Measurements from ENCODE around the gene NINJ1. TPM values are rescaled to one million over a fixed set of nuclear protein-coding genes. Genes with fewer than 3 reads are reported as not detected.

The NINJ1 gene
- total and polyA plus RNA-seq, 2 of the 13 experiments (the other 11 are each of a cell fraction or from before 2014, with no cell fraction given): 81.2 to 92.1 TPM

DNA sequence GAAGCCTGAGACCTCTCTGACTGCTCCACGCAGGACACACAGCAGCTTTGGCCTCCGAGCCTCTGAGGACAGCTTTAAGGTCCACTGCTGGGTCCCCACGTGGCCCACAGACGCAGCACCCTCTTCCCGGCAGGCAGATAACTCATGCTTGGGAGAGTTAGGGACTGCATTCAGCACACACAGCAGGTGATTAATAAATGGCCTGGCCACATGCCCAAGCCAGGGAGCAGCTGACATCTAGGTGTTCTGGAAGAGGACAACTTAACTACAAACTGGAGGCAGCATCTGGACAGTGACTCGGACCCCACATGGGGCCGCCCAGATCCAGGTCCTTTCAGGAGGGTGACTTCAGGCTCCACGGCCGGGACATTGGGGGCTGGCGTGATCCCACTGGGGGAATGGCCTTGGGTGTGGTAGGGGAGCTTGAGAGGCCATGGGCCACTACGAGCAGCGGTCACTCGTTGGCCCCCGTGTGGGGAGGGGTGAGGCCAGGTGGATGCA is 11.3 kb downstream of the NINJ1 start:
- H3K4me2 ChIP-seq (ENCODE audit: low read depth, low read length): no peak overlapping the region
- intact Hi-C loops (cut with micrococcal nuclease; ENCODE audit: unreplicated experiment) (no loop called here), in situ Hi-C loops (cut with HindIII; ENCODE audit: extremely low pct_ligation_motif_present, low pct_unique_long_range_greater_than_20kb) (no loop called here)
- no peak overlapping the region for H3K9ac ChIP-seq (ENCODE audit: insufficient read depth, low read depth, low read length)
- ATAC-seq (no peak), FAIRE-seq (no peak), DNase-seq (ENCODE audit: low spot score) (no peak)
- CTCF ChIA-PET (ENCODE audit: low intra/inter-chr PET ratio, low total read pairs): no interaction called here
- no TSS peak for BruUV-seq (replicated peaks)
- H4K20me1 ChIP-seq (ENCODE audit: insufficient read depth, low read length): no peaks in the 10 kb centered on the region
- no peak overlapping the region for H2AFZ ChIP-seq (ENCODE audit: low read length)
- no peaks in the 10 kb centered on the region for H3K27me3 ChIP-seq (ENCODE audit: control insufficient read depth in 1 of 2, insufficient read depth in 2 of 2, low read length in 2 of 2)
- peaks cover 44% of the 10 kb centered on the region for H3K4me1 ChIP-seq (ENCODE audit: insufficient read depth, low read length)
- peaks cover 16% of the 10 kb centered on the region for H3K79me2 ChIP-seq (ENCODE audit: insufficient read depth, low read length)
- H3K27ac ChIP-seq (ENCODE audit: extremely low read length, insufficient read depth, low read length): no peak overlapping the region
- no peak overlapping the region for H3K4me3 ChIP-seq (replicated peaks in 1 of 3; ENCODE audit: insufficient read depth in 1 of 3, low read depth in 2 of 3, low read length in 3 of 3)
- 95% methylated on average over 12 of the region's 14 CpGs for WGBS (ENCODE audit: low lambda C conversion rate)
- TF ChIP-seq HMG20A (CRISPR knock-in tag; IDR thresholded peaks at IDR 0.05; ENCODE audit: borderline replicate concordance) (no peak), SSRP1 (CRISPR knock-in tag; IDR thresholded peaks at IDR 0.05) (no peak), ZNF768 (CRISPR knock-in tag; IDR thresholded peaks at IDR 0.05) (0 out of 2 replicates have a peak, but pooled peaks have one; percentile 21), RBFOX2 (IDR thresholded peaks at IDR 0.05; ENCODE audit: low read depth, low read length) (0 out of 2 replicates have a peak, but pooled peaks have one; percentile 7), RBM22 (optimal IDR thresholded peaks at IDR 0.05; ENCODE audit: low read length) (peak; percentile 12), ZNF556 (CRISPR knock-in tag; IDR thresholded peaks at IDR 0.05; ENCODE audit: borderline replicate concordance) (no peak), ZNF549 (CRISPR knock-in tag; IDR thresholded peaks at IDR 0.05) (no peak)
- TF ChIP-seq, protein P1, sequence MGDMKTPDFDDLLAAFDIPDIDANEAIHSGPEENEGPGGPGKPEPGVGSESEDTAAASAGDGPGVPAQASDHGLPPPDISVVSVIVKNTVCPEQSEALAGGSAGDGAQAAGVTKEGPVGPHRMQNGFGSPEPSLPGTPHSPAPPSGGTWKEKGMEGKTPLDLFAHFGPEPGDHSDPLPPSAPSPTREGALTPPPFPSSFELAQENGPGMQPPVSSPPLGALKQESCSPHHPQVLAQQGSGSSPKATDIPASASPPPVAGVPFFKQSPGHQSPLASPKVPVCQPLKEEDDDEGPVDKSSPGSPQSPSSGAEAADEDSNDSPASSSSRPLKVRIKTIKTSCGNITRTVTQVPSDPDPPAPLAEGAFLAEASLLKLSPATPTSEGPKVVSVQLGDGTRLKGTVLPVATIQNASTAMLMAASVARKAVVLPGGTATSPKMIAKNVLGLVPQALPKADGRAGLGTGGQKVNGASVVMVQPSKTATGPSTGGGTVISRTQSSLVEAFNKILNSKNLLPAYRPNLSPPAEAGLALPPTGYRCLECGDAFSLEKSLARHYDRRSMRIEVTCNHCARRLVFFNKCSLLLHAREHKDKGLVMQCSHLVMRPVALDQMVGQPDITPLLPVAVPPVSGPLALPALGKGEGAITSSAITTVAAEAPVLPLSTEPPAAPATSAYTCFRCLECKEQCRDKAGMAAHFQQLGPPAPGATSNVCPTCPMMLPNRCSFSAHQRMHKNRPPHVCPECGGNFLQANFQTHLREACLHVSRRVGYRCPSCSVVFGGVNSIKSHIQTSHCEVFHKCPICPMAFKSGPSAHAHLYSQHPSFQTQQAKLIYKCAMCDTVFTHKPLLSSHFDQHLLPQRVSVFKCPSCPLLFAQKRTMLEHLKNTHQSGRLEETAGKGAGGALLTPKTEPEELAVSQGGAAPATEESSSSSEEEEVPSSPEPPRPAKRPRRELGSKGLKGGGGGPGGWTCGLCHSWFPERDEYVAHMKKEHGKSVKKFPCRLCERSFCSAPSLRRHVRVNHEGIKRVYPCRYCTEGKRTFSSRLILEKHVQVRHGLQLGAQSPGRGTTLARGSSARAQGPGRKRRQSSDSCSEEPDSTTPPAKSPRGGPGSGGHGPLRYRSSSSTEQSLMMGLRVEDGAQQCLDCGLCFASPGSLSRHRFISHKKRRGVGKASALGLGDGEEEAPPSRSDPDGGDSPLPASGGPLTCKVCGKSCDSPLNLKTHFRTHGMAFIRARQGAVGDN (CRISPR knock-in tag; IDR thresholded peaks at IDR 0.05): 0 out of 2 replicates have a peak, but pooled peaks have one; percentile 4
- POLR2A ChIA-PET: interaction anchor here (13.7 kb wide), 1 partner anchor 9 kb away, joined by 195 read pairs; the partner anchor contains the start of gene NINJ1
- no peaks in the 10 kb centered on the region for H3K9me3 ChIP-seq (ENCODE audit: low read length)
- peaks cover 30 to 45% of the 10 kb centered on the region in 2 experiments; a peak in 4 of 5 replicates for H3K36me3 ChIP-seq (replicated peaks in 1 of 2; ENCODE audit: control insufficient read depth in 1 of 2, insufficient read depth in 2 of 2, low read length in 2 of 2)
